PC-9 (cell line): ENCODE data around the gene CRACR2A. TPM values are rescaled to one million over a fixed set of nuclear protein-coding genes. Genes with fewer than 3 reads are reported as not detected.

Source experiments
- BruUV-seq: library from RNA; stranded (reverse); fragments of 400-500 nt; replicated peaks from 2 replicates; lab custom pipeline; 2021; lab: Mats Ljungman, UMichigan
- CTCF ChIA-PET: fragments of 300-600 bp; sonication (Branson Sonifier 250); formaldehyde crosslinking; loops from one replicate; lab custom pipeline; 2022; ENCODE audit warnings: antibody characterized with exemption; lab: Charles Lee
- POLR2A ChIA-PET: fragments of 300-600 bp; sonication (Branson Sonifier 250); formaldehyde crosslinking; loops from one replicate; lab custom pipeline; 2022; ENCODE audit warnings: antibody characterized with exemption; ENCODE audit not compliant: unreplicated experiment; lab: Charles Lee
- DNase-seq, 2 experiments: peaks; one replicate each; pipeline versions ENCODE4 v3.0.0 to v3.0.0-alpha.2; 2015 to 2022; ENCODE audit warnings: mixed read lengths in 1 of 2
- H2AFZ ChIP-seq: fragments of 200-600 bp; sonication (generic); 2 replicates; pipeline ENCODE4 v1.8.1; 2017; ENCODE audit warnings: antibody characterized with exemption
- H3F3A ChIP-seq: fragments of 200-600 bp; sonication (generic); 2 replicates; pipeline ENCODE4 v1.8.1; 2017; ENCODE audit warnings: antibody characterized with exemption, mild to moderate bottlenecking, low read depth; ENCODE audit not compliant: insufficient read depth
- H3K27ac ChIP-seq: fragments of 200-600 bp; sonication (generic); 2 replicates; pipeline ENCODE4 v1.6.1; 2016; ENCODE audit warnings: mixed run types
- H3K27me3 ChIP-seq: fragments of 200-600 bp; sonication (generic); 2 replicates; pipeline ENCODE4 v1.6.1; 2016; ENCODE audit warnings: low read depth, mixed run types; ENCODE audit not compliant: insufficient read depth
- H3K36me3 ChIP-seq: fragments of 200-600 bp; sonication (generic); 2 replicates; pipeline ENCODE4 v1.6.1; 2016; ENCODE audit warnings: low read depth, mixed run types
- H3K4me1 ChIP-seq: fragments of 200-600 bp; sonication (generic); replicated peaks from 2 replicates; pipeline ENCODE4 v1.6.1; 2016; ENCODE audit warnings: mixed run types; ENCODE audit not compliant: insufficient read depth
- H3K4me2 ChIP-seq: fragments of 200-600 bp; sonication (generic); 2 replicates; pipeline ENCODE4 v1.6.1; 2017; ENCODE audit warnings: mixed run types
- H3K4me3 ChIP-seq: fragments of 200-600 bp; sonication (generic); 2 replicates; pipeline ENCODE4 v1.6.1; 2016; ENCODE audit warnings: mixed run types
- H3K79me2 ChIP-seq: fragments of 200-600 bp; sonication (generic); 2 replicates; pipeline ENCODE4 v1.6.1; 2017; ENCODE audit warnings: low read depth, mixed run types
- H3K9me2 ChIP-seq: fragments of 200-600 bp; sonication (generic); 2 replicates; pipeline ENCODE4 v1.8.1; 2017; ENCODE audit warnings: mild to moderate bottlenecking; ENCODE audit not compliant: insufficient read depth
- H3K9me3 ChIP-seq: fragments of 200-600 bp; sonication (generic); 2 replicates; pipeline ENCODE4 v1.8.1; 2016; ENCODE audit warnings: low read depth; ENCODE audit not compliant: insufficient read depth
- H4K20me1 ChIP-seq: fragments of 200-600 bp; sonication (generic); 2 replicates; pipeline ENCODE4 v1.8.1; 2017; ENCODE audit not compliant: insufficient read depth
- CTCF ChIP-seq: fragments of 200-600 bp; sonication (generic); conservative IDR thresholded peaks from 2 replicates; pipeline ENCODE4 v1.6.1; 2017; ENCODE audit warnings: mixed run types, antibody characterized with exemption, mild to moderate bottlenecking, moderate library complexity
- EZH2 ChIP-seq: fragments of 200-600 bp; sonication (generic); IDR thresholded peaks from 2 replicates; pipeline ENCODE4 v1.8.0; 2017; ENCODE audit warnings: antibody characterized with exemption, low read depth
- intact Hi-C: fragments of 100-400 bp; cut with micrococcal nuclease; formaldehyde crosslinking; loops from one replicate; pipeline ENCODE4 v1.10.0; 2022; ENCODE audit not compliant: unreplicated experiment
- total RNA-seq: library from RNA; stranded (reverse); gene quantifications from 2 replicates; pipeline ENCODE4 v1.2.3, GENCODE V29; 2021

The CRACR2A gene
- total RNA-seq, 1 experiment from 2014 or later = not detected

GRCh38 chr12:3601461-3602150 is 151.3 kb downstream of the CRACR2A start:
- Histone ChIP-seq H3K9me2 (no peaks in the 10 kb centered on the region), H3K27ac (no peak overlapping the region), H3K9me3 (no peaks in the 10 kb centered on the region), H3K27me3 (peaks cover 98% of the 10 kb centered on the region), H3K36me3 (no peaks in the 10 kb centered on the region), H3K4me2 (no peak overlapping the region), H4K20me1 (no peaks in the 10 kb centered on the region), H3K79me2 (no peaks in the 10 kb centered on the region), H3K4me1 (no peaks in the 10 kb centered on the region), H2AFZ (no peak overlapping the region), H3F3A (no peaks in the 10 kb centered on the region), H3K4me3 (no peak overlapping the region)
- BruUV-seq = no TSS peak
- ChIA-PET POLR2A (no interaction called here), CTCF (no interaction called here)
- intact Hi-C loops = no loop called here
- TF ChIP-seq EZH2 (no peak), CTCF (no peak)
- no peak for DNase-seq

GRCh38 chr12:3600951-3601350 is 152.0 kb downstream of the CRACR2A start:
- ChIA-PET POLR2A (no interaction called here), CTCF (no interaction called here)
- Histone ChIP-seq H3K9me3 (no peaks in the 10 kb centered on the region), H3K4me1 (no peaks in the 10 kb centered on the region), H4K20me1 (no peaks in the 10 kb centered on the region), H3K9me2 (no peaks in the 10 kb centered on the region), H3K4me2 (no peak overlapping the region), H3K27me3 (peaks cover 100% of the 10 kb centered on the region), H3K27ac (no peak overlapping the region), H3F3A (no peaks in the 10 kb centered on the region), H3K4me3 (no peak overlapping the region), H3K36me3 (no peaks in the 10 kb centered on the region), H3K79me2 (no peaks in the 10 kb centered on the region), H2AFZ (no peak overlapping the region)
- intact Hi-C loops = no loop called here
- TF ChIP-seq EZH2 = no peak
- TF ChIP-seq CTCF = no peak
- BruUV-seq = no TSS peak
- DNase-seq = no peak

- POLR2A ChIA-PET = no interaction called here
- Histone ChIP-seq H3K4me1 (no peaks in the 10 kb centered on the region), H3K36me3 (no peaks in the 10 kb centered on the region), H2AFZ (no peak overlapping the region), H3K27ac (no peak overlapping the region), H3K79me2 (no peaks in the 10 kb centered on the region), H3K4me2 (no peak overlapping the region), H3F3A (no peaks in the 10 kb centered on the region), H3K9me2 (no peaks in the 10 kb centered on the region), H3K27me3 (peaks cover 100% of the 10 kb centered on the region), H4K20me1 (no peaks in the 10 kb centered on the region), H3K9me3 (no peaks in the 10 kb centered on the region), H3K4me3 (no peak overlapping the region)
- intact Hi-C loops = no loop called here
- TF ChIP-seq EZH2 = no peak
- CTCF ChIA-PET = no interaction called here
- BruUV-seq = no TSS peak
- DNase-seq = no peak
Measured at GRCh38 chr12:3600039-3600720, 152.7 kb downstream of the CRACR2A start.
